Astrocyte (in vitro differentiated cells and primary cell): ENCODE measurements around the gene MIOX.

Experiments
- EZH2 ChIP-seq: IDR thresholded peaks from 2 replicates; pipeline ENCODE4 v1.6.1; 2012; ENCODE audit warnings: mild to moderate bottlenecking, low read length, inconsistent platforms; ENCODE audit not compliant: insufficient read depth
- TF ChIP-seq, protein P1 (sequence below): IDR thresholded peaks from 2 replicates; pipeline ENCODE4 v1.5.1; 2011; ENCODE audit warnings: low read depth, mild to moderate bottlenecking, inconsistent platforms, low read length, moderate library complexity; ENCODE audit not compliant: insufficient read depth

DNA sequence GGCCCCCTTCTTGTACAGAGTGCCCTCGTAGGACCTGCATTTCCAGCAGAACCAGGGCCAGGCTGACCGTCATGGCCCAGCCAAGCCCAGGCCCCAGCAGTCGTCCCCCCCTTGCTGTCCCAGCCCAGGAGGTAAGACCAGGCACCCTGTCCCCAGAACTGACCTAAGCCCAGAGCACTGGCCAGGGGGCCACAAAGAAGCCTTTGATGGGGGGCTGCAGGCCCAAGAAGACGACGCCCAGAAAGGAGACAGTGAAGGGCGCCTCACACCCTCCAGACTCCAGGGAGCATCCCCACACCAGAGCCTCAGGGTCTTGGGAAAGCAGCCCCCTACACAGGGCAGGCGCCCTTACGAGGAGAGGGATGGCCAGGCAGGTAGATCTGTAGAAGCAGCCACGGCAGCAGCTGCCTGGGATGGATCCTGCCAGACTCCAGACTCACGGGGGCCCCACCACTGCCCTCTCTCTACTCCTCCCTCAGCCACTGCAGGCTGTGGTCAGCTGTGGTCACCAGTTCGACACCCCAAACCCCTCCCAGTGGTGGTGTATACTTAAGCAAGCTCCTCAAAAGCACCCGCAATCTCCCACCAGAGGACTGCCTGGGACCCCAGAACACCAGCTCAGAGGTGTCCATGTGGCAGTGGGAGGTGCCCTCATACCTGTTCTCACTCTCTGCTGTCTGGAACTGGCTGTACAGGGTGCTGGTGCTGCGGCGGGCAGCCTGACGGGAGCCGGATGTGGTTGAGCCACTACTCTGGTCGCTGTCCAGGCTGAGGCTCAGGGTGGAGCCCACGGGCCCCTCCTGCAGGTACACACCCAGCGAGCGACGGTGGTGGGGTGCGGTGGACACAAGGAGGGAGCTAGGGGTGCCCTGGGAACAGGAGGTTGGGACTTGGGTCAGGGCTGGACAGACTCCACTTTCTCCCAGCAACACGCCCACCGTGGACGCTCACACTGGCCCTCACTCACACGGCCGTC lies 38.8 kb upstream of the MIOX start:
- TF ChIP-seq, protein P1, sequence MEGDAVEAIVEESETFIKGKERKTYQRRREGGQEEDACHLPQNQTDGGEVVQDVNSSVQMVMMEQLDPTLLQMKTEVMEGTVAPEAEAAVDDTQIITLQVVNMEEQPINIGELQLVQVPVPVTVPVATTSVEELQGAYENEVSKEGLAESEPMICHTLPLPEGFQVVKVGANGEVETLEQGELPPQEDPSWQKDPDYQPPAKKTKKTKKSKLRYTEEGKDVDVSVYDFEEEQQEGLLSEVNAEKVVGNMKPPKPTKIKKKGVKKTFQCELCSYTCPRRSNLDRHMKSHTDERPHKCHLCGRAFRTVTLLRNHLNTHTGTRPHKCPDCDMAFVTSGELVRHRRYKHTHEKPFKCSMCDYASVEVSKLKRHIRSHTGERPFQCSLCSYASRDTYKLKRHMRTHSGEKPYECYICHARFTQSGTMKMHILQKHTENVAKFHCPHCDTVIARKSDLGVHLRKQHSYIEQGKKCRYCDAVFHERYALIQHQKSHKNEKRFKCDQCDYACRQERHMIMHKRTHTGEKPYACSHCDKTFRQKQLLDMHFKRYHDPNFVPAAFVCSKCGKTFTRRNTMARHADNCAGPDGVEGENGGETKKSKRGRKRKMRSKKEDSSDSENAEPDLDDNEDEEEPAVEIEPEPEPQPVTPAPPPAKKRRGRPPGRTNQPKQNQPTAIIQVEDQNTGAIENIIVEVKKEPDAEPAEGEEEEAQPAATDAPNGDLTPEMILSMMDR, result no peak
- no peak for TF ChIP-seq EZH2
